Measurements from ENCODE around the gene OR2AE1.
"Not testable (repeated sequence)": the region's sequence is repeated elsewhere in the genome, so short reads cannot be mapped to it uniquely, and the experiment has no call there.

OR2AE1 gene

GRCh38 chr7:99890348-99890747 lies 13.5 kb upstream of the OR2AE1 start:
- H3K27ac Mint-ChIP-seq, H3K27me3 Mint-ChIP-seq: not testable (repeated sequence)

GRCh38 chr7:99888366-99888765 lies 11.5 kb upstream of the OR2AE1 start:
- CTCF ChIA-PET, H3K27me3 Mint-ChIP-seq, H3K4me1 Mint-ChIP-seq, H3K27ac Mint-ChIP-seq, DNase-seq, H3K9me3 Mint-ChIP-seq, H3K4me3 Mint-ChIP-seq: not testable (repeated sequence)
- H3K36me3 Mint-ChIP-seq: peaks cover 39% of the 10 kb centered on the region

More at GRCh38 chr7:99890348-99890747, 13.5 kb upstream of the OR2AE1 start:
- CTCF ChIA-PET, H3K4me1 Mint-ChIP-seq, DNase-seq, H3K9me3 Mint-ChIP-seq, H3K4me3 Mint-ChIP-seq: not testable (repeated sequence)
- H3K36me3 Mint-ChIP-seq: peaks cover 43% of the 10 kb centered on the region

- H3K4me3 Mint-ChIP-seq: no peak overlapping the region
- H3K27me3 Mint-ChIP-seq: no peaks in the 10 kb centered on the region
- CTCF ChIA-PET: no interaction called here
- H3K9me3 Mint-ChIP-seq: no peaks in the 10 kb centered on the region
- DNase-seq: no peak
- no peaks in the 10 kb centered on the region for H3K36me3 Mint-ChIP-seq
- H3K4me1 Mint-ChIP-seq: no peaks in the 10 kb centered on the region
- H3K27ac Mint-ChIP-seq: no peak overlapping the region
Observed at GRCh38 chr7:99881370-99881769, 4.5 kb upstream of the OR2AE1 start.

GRCh38 chr7:99876491-99876890 lies 342 bp downstream of the OR2AE1 start:
- no peak for DNase-seq
- H3K4me3 Mint-ChIP-seq: no peak overlapping the region
- no peaks in the 10 kb centered on the region for H3K4me1 Mint-ChIP-seq
- H3K36me3 Mint-ChIP-seq: no peaks in the 10 kb centered on the region
- CTCF ChIA-PET: no interaction called here
- no peaks in the 10 kb centered on the region for H3K27me3 Mint-ChIP-seq
- no peak overlapping the region for H3K27ac Mint-ChIP-seq
- no peaks in the 10 kb centered on the region for H3K9me3 Mint-ChIP-seq

- H3K36me3 Mint-ChIP-seq: no peaks in the 10 kb centered on the region
- CTCF ChIA-PET: no interaction called here
- no peak for DNase-seq
- H3K4me3 Mint-ChIP-seq: no peak overlapping the region
- no peaks in the 10 kb centered on the region for H3K4me1 Mint-ChIP-seq
- H3K9me3 Mint-ChIP-seq: no peaks in the 10 kb centered on the region
- no peak overlapping the region for H3K27ac Mint-ChIP-seq
- H3K27me3 Mint-ChIP-seq: peaks cover 14% of the 10 kb centered on the region
Observed at GRCh38 chr7:99868246-99868645, 8.6 kb downstream of the OR2AE1 start.

- peaks cover 14% of the 10 kb centered on the region for H3K27me3 Mint-ChIP-seq
Observed at GRCh38 chr7:99867477-99867876, 9.4 kb downstream of the OR2AE1 start.

GRCh38 chr7:99863847-99864440 lies 12.9 kb downstream of the OR2AE1 start:
- DNase-seq: no peak
- Mint-ChIP-seq H3K9me3 (no peaks in the 10 kb centered on the region), H3K36me3 (no peaks in the 10 kb centered on the region), H3K27ac (no peak overlapping the region), H3K4me3 (no peak overlapping the region), H3K4me1 (no peaks in the 10 kb centered on the region), H3K27me3 (peaks cover 16% of the 10 kb centered on the region)
- CTCF ChIA-PET: no interaction called here

More at GRCh38 chr7:99867477-99867876, 9.4 kb downstream of the OR2AE1 start:
- DNase-seq, CTCF ChIA-PET, H3K4me3 Mint-ChIP-seq, H3K9me3 Mint-ChIP-seq, H3K4me1 Mint-ChIP-seq, H3K36me3 Mint-ChIP-seq: not testable (repeated sequence)
- H3K27ac Mint-ChIP-seq: peak overlapping the region; percentile 42

GRCh38 chr7:99860281-99861127 lies 16.3 kb downstream of the OR2AE1 start:
- DNase-seq: no peak
- Mint-ChIP-seq H3K4me3 (no peak overlapping the region), H3K36me3 (no peaks in the 10 kb centered on the region), H3K27me3 (peaks cover 20% of the 10 kb centered on the region), H3K9me3 (no peaks in the 10 kb centered on the region), H3K4me1 (no peaks in the 10 kb centered on the region), H3K27ac (no peak overlapping the region)
- CTCF ChIA-PET: no interaction called here

GRCh38 chr7:99855236-99855635 lies 21.6 kb downstream of the OR2AE1 start:
- Mint-ChIP-seq H3K36me3 (no peaks in the 10 kb centered on the region), H3K27ac (no peak overlapping the region), H3K9me3 (no peaks in the 10 kb centered on the region), H3K4me1 (no peaks in the 10 kb centered on the region), H3K4me3 (no peak overlapping the region), H3K27me3 (peaks cover 21% of the 10 kb centered on the region)
- no peak for DNase-seq
- CTCF ChIA-PET: no interaction called here

- Mint-ChIP-seq H3K36me3 (no peaks in the 10 kb centered on the region), H3K27ac (no peak overlapping the region), H3K9me3 (no peaks in the 10 kb centered on the region), H3K4me1 (no peaks in the 10 kb centered on the region), H3K27me3 (peaks cover 7% of the 10 kb centered on the region), H3K4me3 (no peak overlapping the region)
- CTCF ChIA-PET: no interaction called here
- DNase-seq: no peak
Observed at GRCh38 chr7:99848420-99849216, 28.2 kb downstream of the OR2AE1 start.

GRCh38 chr7:99844328-99844727 lies 32.5 kb downstream of the OR2AE1 start:
- CTCF ChIA-PET: no interaction called here
- Mint-ChIP-seq H3K36me3 (no peaks in the 10 kb centered on the region), H3K27me3 (peaks cover 4% of the 10 kb centered on the region), H3K9me3 (no peaks in the 10 kb centered on the region), H3K4me3 (no peak overlapping the region), H3K27ac (no peak overlapping the region), H3K4me1 (no peaks in the 10 kb centered on the region)
- DNase-seq: no peak

GRCh38 chr7:99843808-99844207 lies 33.0 kb downstream of the OR2AE1 start:
- CTCF ChIA-PET: no interaction called here
- Mint-ChIP-seq H3K9me3 (no peaks in the 10 kb centered on the region), H3K27ac (no peak overlapping the region), H3K36me3 (no peaks in the 10 kb centered on the region), H3K27me3 (peaks cover 4% of the 10 kb centered on the region), H3K4me1 (no peaks in the 10 kb centered on the region), H3K4me3 (no peak overlapping the region)
- DNase-seq: no peak

GRCh38 chr7:99842926-99843325 lies 33.9 kb downstream of the OR2AE1 start:
- Mint-ChIP-seq H3K36me3 (no peaks in the 10 kb centered on the region), H3K4me3 (no peak overlapping the region), H3K9me3 (no peaks in the 10 kb centered on the region), H3K27ac (no peak overlapping the region), H3K27me3 (peaks cover 4% of the 10 kb centered on the region), H3K4me1 (peaks cover under 1% of the 10 kb centered on the region)
- no peak for DNase-seq
- CTCF ChIA-PET: no interaction called here

GRCh38 chr7:99840136-99840869 lies 36.5 kb downstream of the OR2AE1 start:
- H3K9me3 Mint-ChIP-seq: no peaks in the 10 kb centered on the region
- CTCF ChIA-PET: interaction anchor here (0.6 kb wide), 2 partner anchors 325 to 397 kb away, joined by 3 read pairs; no protein-coding TSS in a partner anchor

More at GRCh38 chr7:99840136-99840869, 36.5 kb downstream of the OR2AE1 start:
- peaks cover 3% of the 10 kb centered on the region for H3K4me1 Mint-ChIP-seq
- no peak overlapping the region for H3K27ac Mint-ChIP-seq
- no peaks in the 10 kb centered on the region for H3K36me3 Mint-ChIP-seq
- DNase-seq: no peak
- H3K27me3 Mint-ChIP-seq: peaks cover 4% of the 10 kb centered on the region
- H3K4me3 Mint-ChIP-seq: no peak overlapping the region
